Stimulated activated CD4-positive, alpha-beta T cell treated with anti-CD3 and anti-CD28 coated beads, Interleukin-1b, Interleukin-23, amount 100 ng/mL, for 48 hours (primary cell): ENCODE data around the gene TNFSF13B.
"Not testable (repeated sequence)": the region's sequence is repeated elsewhere in the genome, so short reads cannot be mapped to it uniquely, and the experiment has no call there.

Experiments
- DNase-seq: peaks from one replicate; pipeline ENCODE4 v3.0.0-alpha.2; 2020

The TNFSF13B gene

DNA sequence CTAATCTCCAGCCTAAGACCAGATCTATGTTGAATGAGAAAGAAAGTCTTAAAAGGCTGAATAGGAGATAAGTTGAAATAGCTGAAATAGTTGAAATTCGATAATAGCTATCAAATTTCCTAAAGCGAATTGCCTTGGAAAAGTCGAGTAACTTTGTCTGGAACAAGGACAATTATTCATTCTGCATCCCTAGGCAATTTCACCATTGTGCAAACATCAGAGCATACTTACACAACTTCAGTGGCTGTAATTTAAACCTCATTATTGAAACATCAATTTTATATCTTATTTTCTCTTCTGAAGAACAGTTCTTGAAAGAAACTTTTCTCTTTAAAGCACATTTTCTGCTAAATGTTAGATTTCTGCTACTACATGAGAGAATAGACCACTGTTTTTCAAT is 13.6 kb downstream of the TNFSF13B start:
- no peak for DNase-seq

DNA sequence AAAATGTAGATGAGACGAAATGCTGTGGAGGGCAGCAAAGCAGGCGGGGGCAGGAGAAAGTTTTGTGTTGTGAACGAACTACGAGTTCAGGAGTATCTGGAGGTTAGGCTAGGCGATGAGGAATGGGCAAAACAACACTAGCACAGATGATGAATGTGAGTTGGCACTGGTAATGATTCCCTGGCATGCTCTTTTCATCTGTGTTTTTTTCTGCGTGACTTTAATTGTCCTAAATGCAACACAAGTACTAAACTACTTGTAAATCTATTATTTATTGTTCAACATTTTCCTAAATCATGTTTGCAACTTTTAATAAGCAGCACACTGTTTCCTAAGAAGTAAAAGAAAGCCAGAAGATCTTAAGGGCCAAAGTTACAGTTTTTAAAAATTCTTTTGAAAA is 19.2 kb downstream of the TNFSF13B start:
- no peak for DNase-seq

DNA sequence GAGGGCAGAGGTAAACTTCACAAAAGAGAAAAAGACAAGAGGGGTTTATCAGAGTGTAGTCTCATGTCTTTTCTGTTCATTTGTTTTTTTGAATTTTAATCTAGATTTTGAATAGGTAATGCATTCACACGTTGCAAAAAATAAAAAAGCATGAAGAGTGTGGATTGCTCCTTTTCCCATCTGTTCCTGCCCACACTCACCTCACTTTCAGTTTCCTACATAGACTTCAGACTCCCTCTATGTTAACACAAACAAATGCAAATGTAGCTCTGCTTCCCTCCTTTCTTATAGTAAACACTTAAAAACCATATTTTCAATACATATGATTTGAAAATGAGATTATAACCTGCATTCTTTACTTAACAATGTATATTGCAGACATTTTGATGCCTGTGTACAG is 20.3 kb downstream of the TNFSF13B start:
- DNase-seq = no peak

DNA sequence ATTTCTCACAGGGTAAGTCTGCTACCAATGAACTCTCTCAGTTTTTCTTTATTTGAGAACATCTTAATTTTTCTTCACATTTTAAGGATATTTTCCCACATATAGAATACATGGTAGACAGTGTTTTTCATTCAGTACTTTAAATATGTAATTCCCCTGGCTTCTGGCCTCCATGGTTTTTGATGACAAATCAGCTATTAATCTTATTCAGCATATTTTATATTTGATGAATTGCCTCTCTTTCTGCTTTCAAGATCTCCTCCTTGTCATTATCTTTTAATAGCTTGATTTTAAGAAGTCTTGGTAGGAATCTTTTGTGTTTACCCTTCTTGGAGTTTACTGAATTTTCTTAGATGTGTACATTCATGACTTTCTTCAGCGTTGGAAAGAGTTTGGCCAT is 27.6 kb downstream of the TNFSF13B start:
- DNase-seq = no peak

DNA sequence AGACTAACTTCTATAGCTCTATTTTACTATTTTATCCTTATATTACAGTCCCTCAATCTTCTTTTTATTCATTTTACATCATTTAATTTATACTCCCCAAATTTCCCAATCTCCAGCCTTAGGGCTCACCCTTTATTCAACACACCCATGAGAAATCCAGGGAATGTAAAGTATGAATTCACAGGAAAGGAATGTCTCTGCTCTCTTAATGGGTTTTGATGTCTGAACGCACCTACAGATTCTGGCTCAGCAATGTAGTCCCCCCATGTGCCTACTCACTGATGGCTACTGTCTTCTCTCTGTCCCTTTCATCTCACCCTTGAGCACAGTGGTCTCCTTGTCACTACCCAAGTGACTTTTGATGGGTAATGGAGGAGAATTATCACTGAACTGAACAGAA is 32.8 kb downstream of the TNFSF13B start:
- DNase-seq = no peak

DNA sequence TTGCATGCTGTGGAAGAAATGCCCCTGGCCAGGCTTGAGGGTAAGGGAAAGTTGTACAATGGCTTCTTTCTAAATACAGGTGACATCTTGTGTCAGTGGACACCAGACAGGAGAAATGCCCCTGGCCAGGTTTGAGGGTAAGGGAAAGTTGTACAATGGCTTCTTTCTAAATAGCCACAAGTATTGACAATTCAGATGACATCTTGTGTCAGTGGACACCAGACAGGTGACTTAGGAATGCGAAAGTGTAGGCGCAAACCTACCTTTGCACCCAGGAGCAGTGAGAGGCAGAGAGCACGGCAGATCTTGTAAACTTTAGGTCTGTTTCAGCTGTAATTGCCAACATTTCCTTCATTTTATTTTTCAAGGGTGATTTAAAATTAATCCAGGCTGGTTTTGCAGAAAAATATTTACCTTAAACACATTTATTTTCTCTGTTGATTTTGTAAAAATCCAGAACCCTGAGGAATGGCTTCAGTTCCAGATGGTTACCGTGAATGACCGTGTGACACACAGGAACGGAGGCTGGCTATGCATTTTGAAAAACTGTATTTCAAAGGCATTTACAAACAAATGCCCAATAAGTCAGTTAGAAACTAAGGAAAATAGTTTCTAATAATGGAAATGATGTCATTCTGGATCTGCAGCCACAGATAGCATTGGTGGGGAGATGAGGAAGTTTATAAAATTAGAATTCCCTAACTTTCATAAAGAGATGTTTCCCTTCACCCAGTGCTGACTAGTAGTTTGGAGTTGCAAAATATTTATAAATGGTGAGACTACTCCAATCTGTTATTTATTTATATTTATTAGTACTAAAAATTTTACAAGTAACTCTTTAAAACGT is 34.9 kb downstream of the TNFSF13B start:
- no peak for DNase-seq

DNA sequence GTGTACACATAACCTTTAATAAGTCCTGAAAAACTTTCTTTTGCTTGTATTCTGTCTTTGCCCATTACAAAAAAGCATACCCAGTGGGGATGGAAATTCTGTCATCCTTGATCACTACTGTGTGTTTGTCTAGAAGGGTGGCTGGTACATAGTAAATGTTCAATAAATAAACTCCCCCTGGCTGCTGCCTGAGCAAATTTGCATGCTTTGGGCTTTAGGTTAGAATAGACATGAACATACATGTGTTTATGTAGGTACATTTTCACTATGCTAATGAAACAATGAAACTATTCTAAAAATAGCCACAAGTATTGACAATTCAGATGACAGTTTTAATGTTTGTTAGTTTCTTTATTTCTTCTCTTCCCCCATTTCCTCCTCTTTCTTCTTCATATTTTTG is 36.1 kb downstream of the TNFSF13B start:
- DNase-seq = no peak

DNA sequence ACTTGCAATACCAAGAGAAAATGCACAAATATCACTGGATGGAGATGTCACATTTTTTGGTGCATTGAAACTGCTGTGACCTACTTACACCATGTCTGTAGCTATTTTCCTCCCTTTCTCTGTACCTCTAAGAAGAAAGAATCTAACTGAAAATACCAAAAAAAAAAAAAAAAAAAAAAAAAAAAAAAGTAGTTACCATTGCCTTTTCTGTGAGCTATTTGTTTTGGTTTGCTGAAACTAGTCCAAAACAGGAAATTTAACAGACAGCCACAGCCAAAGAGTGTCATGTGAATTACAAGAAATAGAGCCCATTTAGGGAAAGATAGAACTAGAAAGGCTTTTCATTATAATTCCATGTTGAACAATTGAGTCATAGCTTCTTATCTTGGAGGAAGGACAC is 37.3 kb downstream of the TNFSF13B start:
- DNase-seq = no peak

DNA sequence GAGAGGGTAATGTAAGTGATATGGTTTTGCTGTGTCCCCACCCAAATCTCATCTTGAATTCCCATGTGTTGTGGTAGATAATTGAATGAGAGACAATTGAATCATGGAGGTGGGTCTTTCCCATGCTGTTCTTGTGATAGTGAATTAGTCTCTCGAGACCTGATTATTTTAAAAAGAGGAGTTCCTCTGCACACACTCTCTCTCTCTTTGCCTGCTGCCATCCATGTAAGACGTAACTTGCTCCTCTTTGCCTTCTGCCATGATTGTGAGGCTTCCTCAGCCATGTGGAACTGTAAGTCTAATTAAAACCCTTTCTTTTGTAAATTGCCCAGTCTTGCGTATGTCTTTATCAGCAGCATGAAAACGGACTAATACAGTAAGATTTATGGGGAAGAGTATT is 42.1 kb downstream of the TNFSF13B start:
- not testable (repeated sequence) for DNase-seq

DNA sequence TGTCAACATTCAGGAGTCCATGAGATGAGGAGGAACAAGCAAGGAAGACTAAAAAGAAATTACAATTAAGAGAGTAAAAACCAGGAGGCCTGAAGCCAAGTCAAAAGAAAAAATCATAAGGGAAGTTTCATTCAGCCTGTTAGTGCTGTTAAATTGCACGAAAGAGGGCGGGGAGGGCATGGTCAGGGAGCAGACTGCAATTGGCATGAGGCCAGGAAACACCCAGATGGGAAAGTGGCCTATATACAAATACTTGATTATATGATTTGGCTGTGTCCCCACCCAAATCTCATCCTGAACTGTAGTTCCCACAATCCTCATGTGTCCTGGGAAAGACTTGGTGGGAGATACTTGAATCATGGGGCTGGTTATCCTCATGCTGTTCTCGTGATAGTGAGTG is 43.9 kb downstream of the TNFSF13B start:
- DNase-seq = no peak

DNA sequence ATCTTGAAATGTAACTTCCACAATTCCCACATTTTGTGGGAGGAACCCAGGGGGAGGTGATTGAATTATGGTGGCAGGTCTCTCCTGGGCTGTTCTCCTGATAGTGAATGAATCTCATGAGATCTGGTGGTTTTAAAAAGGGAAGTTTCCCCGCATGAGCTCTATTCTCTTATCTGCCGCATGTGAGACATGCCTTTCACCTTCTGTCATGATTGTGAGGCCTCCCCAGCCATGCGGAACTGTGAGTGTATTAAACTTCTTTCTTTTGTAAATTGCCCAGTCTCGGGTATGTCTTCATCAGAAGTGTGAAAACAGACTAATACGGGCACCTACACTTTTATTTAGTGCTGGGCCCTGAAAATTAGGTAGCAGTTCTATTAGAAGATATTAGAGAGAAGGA is 45.8 kb downstream of the TNFSF13B start:
- no peak for DNase-seq

DNA sequence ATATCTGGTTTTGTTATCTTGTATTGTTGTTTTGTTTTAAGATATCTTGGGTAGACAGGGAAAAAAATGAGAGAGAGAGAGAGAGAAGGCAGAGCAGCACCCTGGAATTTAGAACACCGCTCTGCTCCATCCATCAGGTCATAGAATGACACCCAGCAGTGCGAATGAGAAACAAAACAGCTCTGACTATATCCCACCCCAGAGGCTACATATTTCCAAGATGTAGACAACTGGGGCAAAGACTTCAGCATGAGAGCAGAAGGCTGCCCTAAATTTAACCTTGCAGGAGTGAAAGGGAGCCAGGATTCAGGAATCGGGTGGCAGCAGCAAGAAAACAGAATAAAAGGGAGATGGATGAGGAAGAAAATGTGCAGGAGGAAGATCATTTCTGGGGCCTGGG is 46.5 kb downstream of the TNFSF13B start:
- no peak for DNase-seq

DNA sequence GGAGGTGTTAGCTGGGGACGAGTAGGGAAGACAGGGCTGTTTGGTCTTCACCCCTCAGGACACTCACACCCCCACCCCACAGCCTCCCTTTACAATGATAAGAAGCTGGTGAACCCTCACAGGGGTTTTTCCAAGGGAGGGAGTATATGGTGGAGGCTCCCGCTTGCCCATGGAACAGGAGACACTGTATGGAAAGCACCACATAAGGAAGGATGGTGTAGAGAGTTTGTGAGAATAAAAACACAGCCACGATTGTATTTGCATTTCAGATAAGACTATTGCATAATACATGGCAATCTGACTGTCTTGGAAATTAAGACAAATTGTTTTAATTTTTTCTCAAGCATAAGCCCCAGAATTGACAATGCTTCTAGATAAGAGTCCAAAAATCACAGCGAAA is 46.9 kb downstream of the TNFSF13B start:
- DNase-seq = no peak

DNA sequence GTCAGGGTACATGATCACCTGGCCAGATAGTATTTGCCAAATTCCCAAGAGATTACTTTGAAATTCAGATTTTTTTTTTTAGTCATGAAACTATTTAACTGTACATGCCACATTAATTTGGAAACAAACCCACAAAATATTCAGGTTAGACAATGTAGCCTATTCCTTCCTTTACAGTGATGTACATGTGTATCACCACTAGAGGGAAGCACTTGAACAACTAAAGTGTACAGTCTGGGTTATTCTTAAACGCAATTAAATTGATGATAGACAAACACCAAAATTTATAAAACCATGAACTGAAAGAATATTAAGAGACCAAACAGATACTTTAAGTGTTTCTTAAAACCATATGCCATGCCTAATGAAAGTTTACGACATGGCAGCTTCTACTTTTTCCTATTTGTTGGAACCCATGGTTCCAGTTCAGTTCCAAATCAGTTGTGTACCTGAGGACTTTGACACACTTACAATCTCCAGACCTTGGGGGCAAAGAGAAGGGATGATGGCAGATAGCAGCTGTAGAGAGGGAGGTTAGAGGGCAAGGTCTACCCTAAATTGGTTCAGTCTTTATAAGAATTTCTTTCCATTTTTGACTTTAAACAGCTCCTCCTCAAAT is 52.8 kb downstream of the TNFSF13B start:
- no peak for DNase-seq

DNA sequence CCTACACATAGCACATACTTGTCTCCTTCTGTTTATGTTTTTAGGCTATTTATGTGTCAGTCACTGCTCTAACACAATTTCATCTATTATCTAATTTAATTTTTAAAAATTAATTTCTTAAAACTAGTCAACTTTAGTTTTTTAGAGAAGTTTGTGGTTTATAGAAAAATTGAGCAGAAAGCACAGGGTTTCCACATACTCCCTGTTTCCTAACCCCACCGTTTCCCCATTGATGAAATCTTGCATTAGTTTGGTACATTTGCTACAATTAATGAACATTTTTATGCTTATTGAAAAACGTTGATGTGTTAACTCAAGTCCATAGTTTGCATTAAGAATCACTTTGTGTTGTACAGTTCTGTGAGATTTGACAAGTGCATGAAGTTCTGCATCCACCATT is 53.5 kb downstream of the TNFSF13B start:
- DNase-seq = no peak

DNA sequence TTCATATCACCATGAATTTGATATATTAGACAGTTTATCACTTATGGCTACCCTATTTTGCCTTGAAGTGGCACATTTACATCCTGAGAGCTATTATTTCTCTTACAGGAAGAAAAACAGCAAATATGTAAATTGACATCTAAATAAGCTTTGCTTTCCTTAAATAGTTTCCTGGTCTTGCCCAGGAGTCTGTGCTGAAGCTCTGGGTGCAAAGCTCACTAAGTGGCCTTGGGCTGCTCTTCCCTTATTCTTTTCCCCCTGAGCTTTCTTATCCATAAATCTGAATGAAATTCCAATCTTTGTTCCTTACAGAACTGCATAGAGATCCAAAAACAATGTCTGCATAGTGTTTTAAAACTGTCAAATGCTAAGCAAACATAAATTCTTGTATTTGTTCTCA is 56.3 kb downstream of the TNFSF13B start:
- no peak for DNase-seq

DNA sequence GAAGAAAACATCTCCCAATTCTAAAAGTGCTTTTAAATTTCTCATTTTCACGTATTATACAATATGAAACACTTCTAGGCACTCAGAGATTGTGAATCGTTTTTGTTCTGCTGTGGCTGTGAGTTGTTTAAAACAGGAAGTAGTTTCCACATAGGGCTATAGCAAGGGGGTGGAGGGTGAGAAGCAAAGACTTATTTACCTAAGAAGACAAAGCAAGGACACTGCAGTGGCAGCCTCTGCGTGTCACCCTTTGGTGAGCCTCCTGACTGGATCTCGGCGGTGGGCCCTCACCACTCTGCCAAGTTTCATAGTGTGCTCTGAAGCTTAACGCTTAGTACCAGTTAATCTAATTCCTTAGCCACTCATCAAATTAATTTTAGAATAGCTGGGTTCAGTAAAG is 56.8 kb downstream of the TNFSF13B start:
- DNase-seq = no peak

DNA sequence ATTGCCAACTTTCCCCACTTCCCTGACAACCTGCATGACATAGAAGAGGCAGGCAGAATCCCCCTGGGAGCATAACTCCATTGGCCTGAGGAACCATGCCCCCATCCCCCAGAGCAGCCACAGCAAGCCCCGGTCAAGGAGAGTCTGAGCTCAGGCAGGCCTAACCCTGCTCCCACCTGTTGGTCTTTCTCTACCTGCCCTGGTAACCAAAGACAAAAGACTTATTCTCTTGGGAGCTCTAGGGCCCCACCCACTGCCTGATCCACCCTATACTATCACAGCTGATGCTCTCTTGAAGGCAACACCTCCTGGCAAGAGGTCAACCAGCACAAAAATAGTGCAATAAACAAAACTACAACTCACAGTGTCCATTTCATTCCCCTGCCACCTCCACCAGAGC is 59.3 kb downstream of the TNFSF13B start:
- DNase-seq = no peak

DNA sequence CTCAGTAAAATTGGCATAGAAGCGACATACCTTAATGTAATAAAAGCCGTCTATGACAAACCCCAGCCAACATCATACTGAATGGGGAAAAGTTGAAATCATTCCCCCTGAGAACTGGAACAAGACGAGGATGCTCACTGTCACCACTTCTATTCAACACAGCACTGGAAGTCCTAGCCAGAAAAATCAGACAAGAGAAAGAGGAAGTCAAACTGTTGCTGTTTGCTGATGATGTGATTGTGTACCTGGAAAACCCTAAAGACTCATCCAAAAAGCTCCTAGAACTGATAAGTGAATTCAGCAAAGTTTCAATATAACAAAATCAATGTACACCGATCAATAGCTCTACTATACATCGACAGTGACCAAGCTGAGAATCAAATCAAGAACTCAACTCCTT is 63.3 kb downstream of the TNFSF13B start:
- no peak for DNase-seq

DNA sequence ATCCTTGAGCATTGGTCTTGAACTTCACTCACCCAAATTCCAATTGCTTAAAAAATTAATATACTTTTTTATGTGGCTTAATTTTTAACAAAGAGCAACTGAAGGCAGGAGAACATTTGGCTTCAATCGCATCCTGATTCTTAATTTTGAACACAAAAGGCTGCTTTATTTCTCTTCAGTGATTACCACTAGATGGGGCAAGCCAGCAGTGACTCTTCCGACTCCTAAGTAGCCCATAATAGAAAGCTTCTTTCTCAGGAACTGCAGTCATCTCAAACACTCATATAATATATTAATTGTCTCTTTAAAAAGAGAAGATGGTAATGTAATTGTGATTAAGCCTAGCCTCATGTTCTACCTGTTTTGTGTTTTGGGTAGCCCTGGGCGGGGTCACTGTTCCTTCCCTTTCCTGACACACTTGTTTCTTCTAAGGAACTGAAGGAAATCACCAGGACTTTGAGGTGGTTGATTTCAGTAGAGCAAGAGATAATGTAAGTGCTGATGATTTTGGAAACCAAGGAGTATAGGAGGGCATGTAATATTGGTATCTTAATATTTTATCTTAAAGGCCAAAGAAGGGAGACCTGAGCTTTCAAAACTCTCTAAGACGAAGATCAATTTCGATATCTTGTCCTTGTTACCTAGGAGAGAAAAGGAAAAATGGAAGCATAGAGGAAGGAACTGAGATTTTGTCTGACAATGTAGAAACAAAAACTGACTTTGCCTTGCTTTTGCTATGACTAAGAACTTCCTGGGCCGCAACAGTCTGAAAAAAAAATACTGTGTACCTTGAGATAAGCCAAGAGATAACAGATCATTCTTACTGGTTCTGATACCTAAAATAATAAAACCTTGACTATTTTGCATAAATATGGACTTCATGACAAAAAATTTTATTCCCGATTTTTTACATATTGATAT is 73.1 kb downstream of the TNFSF13B start:
- no peak for DNase-seq

DNA sequence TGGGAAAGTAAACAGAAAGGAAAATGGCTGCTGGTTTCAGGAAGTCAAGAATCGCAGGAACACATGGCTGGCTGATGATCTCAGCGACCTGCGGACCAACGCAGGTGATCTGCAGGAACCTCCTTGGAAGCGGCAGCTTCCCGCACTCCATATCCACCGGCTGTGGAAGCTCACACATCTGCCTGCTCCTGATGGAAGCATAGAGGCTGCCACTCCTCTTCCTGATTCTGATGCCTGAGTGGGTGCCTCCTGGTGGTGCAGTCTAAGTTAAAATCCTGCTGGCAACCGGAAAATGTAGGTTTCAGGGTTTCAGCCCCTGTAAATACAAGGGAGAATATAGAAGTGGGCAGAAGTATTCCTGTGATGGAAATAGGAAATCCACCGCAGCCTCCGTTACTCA is 75.5 kb downstream of the TNFSF13B start:
- DNase-seq = no peak

DNA sequence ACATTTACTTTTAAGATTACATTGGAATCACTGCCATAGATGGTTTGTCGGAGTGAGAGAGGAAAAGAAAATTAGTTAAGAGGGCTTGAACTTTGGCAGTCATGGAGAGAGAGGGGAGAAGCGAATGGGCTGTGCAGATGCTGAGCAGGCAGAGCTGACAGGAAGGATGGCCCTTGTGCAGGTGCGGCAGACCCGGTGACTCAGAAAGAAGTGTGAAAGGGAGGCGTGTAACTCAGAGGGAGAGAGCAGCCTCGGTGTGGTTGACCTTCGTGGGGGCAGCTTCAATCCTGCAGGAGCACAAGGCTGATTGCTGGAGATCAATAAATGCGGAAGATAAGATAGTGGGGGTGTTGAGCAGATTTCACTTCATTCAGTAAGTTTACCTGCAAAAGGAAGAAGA is 76.9 kb downstream of the TNFSF13B start:
- DNase-seq = peak; percentile 13

DNA sequence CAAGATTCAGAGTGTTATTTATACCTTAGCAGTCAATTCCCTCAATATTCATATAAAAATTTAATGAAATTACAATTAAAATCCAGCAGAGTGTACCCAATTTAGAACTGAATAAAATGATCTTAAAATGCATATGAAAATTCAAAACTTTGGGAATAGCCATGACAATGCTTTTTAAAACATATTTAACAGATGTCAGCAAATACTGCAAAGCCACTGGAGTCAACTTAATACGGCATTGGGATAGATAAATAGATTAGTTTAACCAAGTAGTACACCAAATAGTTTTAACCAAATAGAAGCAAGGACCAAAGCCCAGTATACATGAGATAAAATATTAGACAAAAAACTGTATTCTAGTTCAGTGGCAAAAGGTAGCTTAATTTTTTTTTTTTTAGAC is 79.8 kb downstream of the TNFSF13B start:
- no peak for DNase-seq

DNA sequence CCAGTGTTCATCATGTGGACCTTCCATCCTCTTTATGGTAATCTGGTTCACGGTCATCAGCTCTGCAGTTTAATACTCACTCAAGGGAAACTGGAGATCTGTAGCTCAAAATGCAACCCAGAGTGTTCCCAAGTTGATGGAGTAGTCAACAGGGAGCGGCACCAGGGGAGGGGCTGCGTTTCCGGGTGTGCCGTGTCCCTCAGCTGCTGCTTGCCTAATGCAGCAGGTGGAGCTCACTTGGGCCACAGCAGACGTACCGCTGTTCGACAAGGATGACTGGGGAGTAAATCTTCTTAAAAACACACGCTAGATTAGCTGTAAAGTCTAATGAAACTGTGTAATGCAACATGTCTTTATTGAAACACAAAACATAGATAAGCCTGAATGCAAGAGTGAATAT is 81.1 kb downstream of the TNFSF13B start:
- no peak for DNase-seq
